Measurements from ENCODE around the gene SMIM1. TPM values are rescaled to one million over a fixed set of nuclear protein-coding genes. Genes with fewer than 3 reads are reported as not detected.

The SMIM1 gene
- total and polyA plus RNA-seq, 7 donors, result 0.57 to 2.1 (median 1.3) TPM

- Histone ChIP-seq H3K4me1 (peaks cover 5% of the 10 kb centered on the region), H3K27ac (no peak overlapping the region), H3K36me3 (ENCODE audit: insufficient read depth in 1 of 2, low read depth in 1 of 2) (peaks cover 2 to 43% of the 10 kb centered on the region in 2 donors), H3K27me3 (ENCODE audit: insufficient read depth in 3 of 3, low read length in 2 of 3) (peaks cover 0 to 14% (median 0%) of the 10 kb centered on the region in 3 donors), H3K4me3 (no peak overlapping the region), H3K9me3 (no peaks in the 10 kb centered on the region)
- TF ChIP-seq CTCF (IDR thresholded peaks at IDR 0.05), result no peak
- DNase-seq (peak in 1 of 2 donors; percentile 41), ATAC-seq (no peak)
- whole genome bisulfite sequencing, 3 donors, result 82 to 90% (median 87%) methylated on average over 17 of the region's 17 CpGs
- intact Hi-C loops (cut with DNase I), result no loop called here
Observed at GRCh38 chr1:3733883-3734589, 38.5 kb upstream of the SMIM1 start.

GRCh38 chr1:3734602-3735001 lies 37.9 kb upstream of the SMIM1 start:
- intact Hi-C loops (cut with DNase I), result no loop called here
- 89 to 92% (median 90%) methylated on average over 16 of the region's 16 CpGs for WGBS, 3 donors
- Histone ChIP-seq H3K36me3 (ENCODE audit: insufficient read depth in 1 of 2, low read depth in 1 of 2) (peaks cover 2 to 44% of the 10 kb centered on the region in 2 donors), H3K9me3 (no peaks in the 10 kb centered on the region), H3K4me1 (peaks cover 5% of the 10 kb centered on the region), H3K27me3 (ENCODE audit: insufficient read depth in 3 of 3, low read length in 2 of 3) (peaks cover 0 to 8% (median 0%) of the 10 kb centered on the region in 3 donors), H3K4me3 (no peak overlapping the region), H3K27ac (no peak overlapping the region)
- DNase-seq (no peak), ATAC-seq (no peak)
- no peak for TF ChIP-seq CTCF (IDR thresholded peaks at IDR 0.05)

GRCh38 chr1:3735027-3735681 lies 37.4 kb upstream of the SMIM1 start:
- ATAC-seq (no peak), DNase-seq (peak in 1 of 2 donors; percentile 54)
- 51 to 63% (median 56%) methylated on average over 12 of the region's 12 CpGs for WGBS, 3 donors
- TF ChIP-seq CTCF (IDR thresholded peaks at IDR 0.05), result no peak
- intact Hi-C loops (cut with DNase I), result no loop called here
- Histone ChIP-seq H3K27me3 (ENCODE audit: insufficient read depth in 3 of 3, low read length in 2 of 3) (peaks cover 0 to 4% (median 0%) of the 10 kb centered on the region in 3 donors), H3K9me3 (no peaks in the 10 kb centered on the region), H3K36me3 (ENCODE audit: insufficient read depth in 1 of 2, low read depth in 1 of 2) (peaks cover 2 to 47% of the 10 kb centered on the region in 2 donors), H3K4me3 (no peak overlapping the region), H3K27ac (no peak overlapping the region), H3K4me1 (peaks cover 5% of the 10 kb centered on the region)

DNA sequence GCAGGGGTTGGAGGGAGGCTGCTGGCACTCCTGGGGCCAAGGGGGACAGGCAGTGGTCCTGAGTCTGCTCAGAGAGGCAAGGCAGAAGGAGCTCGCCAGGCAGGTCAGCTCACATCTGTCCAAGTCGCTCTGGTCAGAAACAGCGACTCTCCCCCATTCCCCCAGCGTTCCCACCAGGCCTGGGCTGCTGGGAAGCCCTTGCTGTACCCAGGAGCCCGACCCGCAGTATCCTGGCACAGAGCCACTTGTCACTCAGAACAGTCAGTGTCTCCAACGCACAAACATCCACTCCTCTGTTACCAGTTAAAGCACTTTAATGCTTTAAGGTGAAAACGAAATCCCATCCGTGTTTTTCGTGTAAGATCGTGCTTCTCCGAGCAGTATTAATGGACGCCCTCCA lies 36.9 kb upstream of the SMIM1 start:
- H3K4me1 ChIP-seq, result peaks cover 5% of the 10 kb centered on the region
- H3K27ac ChIP-seq, result no peak overlapping the region
- H3K27me3 ChIP-seq (ENCODE audit: insufficient read depth in 3 of 3, low read length in 2 of 3), result no peaks in the 10 kb centered on the region
- H3K9me3 ChIP-seq, result no peaks in the 10 kb centered on the region
- no peak for TF ChIP-seq CTCF (IDR thresholded peaks at IDR 0.05)
- ATAC-seq (no peak), DNase-seq (no peak)
- WGBS, 3 donors, result 45 to 64% (median 52%) methylated on average over 13 of the region's 13 CpGs
- intact Hi-C loops (cut with DNase I), result no loop called here
- peaks cover 2 to 53% of the 10 kb centered on the region in 2 donors for H3K36me3 ChIP-seq (ENCODE audit: insufficient read depth in 1 of 2, low read depth in 1 of 2)
- H3K4me3 ChIP-seq, result no peak overlapping the region
